Astrocyte of the cerebellum (primary cell): Measurements from ENCODE around the gene GPR55.

Experiments used
- DNase-seq: peaks from one replicate; pipeline ENCODE4 v3.0.0-alpha.2; 2011; ENCODE audit warnings: low read depth
- H3K4me3 ChIP-seq: 2 replicates; pipeline ENCODE4 v1.5.1; 2011; ENCODE audit warnings: mild to moderate bottlenecking, low read depth, low read length, moderate library complexity
- in situ Hi-C: cut with HindIII; loops from 2 replicates; pipeline ENCODE4 v1.10.0; 2017; ENCODE audit warnings: low sequenced_read_pairs
- TF ChIP-seq, protein P1 (sequence below): IDR thresholded peaks from 2 replicates; pipeline ENCODE4 v1.5.1; 2012; ENCODE audit warnings: low read length, low read depth, moderate library complexity, mild to moderate bottlenecking; ENCODE audit errors: missing control alignments

The GPR55 gene

DNA sequence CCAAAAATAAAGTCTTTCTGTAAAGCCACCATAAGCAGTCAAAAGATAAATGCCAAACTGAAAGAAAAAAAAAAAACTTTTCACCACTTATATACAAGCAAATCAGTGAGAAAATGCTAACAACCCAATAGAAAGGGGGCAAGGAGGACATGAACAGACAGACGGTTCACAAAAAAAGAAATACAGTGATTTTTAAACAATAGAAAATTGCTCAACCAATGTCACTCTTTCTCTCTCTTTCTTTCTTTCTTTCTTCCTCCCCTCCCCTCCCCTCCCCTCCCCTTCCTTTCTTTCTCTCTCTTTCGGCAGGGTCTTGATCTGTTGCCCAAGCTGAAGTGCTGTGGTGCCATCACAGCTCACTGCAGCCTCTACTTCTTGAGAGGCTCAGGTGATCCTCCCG, 42.1 kb upstream of the GPR55 start:
- TF ChIP-seq, protein P1, sequence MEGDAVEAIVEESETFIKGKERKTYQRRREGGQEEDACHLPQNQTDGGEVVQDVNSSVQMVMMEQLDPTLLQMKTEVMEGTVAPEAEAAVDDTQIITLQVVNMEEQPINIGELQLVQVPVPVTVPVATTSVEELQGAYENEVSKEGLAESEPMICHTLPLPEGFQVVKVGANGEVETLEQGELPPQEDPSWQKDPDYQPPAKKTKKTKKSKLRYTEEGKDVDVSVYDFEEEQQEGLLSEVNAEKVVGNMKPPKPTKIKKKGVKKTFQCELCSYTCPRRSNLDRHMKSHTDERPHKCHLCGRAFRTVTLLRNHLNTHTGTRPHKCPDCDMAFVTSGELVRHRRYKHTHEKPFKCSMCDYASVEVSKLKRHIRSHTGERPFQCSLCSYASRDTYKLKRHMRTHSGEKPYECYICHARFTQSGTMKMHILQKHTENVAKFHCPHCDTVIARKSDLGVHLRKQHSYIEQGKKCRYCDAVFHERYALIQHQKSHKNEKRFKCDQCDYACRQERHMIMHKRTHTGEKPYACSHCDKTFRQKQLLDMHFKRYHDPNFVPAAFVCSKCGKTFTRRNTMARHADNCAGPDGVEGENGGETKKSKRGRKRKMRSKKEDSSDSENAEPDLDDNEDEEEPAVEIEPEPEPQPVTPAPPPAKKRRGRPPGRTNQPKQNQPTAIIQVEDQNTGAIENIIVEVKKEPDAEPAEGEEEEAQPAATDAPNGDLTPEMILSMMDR = no peak
- in situ Hi-C loops = no loop called here
- H3K4me3 ChIP-seq = no peak overlapping the region
- no peak for DNase-seq

DNA sequence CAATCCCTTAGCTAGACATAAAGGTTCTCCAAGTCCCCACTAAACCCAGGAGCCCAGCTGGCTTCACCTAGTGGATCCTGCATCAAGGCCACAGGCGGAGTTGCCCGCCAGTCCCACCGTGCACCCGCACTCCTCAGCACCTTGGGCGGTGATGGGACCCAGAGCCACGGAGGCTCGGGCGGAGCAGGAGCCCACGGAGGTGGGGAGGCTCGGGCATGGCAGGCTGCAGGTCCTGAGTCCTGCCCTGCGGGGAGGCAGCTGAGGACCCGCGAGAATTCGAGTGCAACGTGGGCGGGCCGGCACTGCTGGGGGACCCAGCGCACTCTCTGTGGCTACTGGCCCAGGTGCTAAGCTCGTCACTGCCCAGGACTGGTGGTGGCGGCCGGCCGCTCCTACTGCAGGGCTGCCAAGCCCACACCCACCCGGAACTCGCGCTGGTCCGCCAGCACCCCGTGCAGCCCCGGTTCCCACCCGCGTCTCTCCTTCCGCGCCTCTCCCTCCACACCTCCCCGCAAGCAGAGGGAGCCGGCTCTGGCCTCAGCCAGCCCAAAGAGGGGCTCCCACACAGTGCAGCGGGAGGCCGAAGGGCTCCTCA, 39.2 kb upstream of the GPR55 start:
- no peak overlapping the region for H3K4me3 ChIP-seq
- DNase-seq = no peak
- TF ChIP-seq, protein P1 = no peak

DNA sequence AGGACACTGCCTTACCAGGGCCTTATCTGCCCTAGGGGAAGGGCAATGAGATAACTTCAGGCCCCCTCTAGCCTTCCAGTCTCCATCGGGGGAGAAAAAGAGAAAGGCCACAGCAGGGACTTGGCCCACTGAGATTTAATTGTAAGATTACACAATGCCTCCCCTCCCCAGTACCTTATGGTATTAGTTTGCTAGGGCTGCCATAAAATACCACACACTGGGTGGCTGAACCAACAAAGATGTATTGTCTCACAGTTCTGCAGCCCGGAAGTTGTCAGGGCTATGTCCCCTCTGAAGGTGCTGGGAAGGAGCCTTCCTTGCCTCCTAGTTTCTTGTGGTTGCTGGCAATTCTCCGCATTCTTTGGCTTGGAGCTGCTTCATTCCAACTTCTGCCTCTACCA, 36.0 kb upstream of the GPR55 start:
- DNase-seq = peak; percentile 77
- H3K4me3 ChIP-seq = no peak overlapping the region
- TF ChIP-seq, protein P1 = no peak
- in situ Hi-C loops = no loop called here

More for the DNA sequence above, 39.2 kb upstream of the GPR55 start:
- in situ Hi-C loops = no loop called here

DNA sequence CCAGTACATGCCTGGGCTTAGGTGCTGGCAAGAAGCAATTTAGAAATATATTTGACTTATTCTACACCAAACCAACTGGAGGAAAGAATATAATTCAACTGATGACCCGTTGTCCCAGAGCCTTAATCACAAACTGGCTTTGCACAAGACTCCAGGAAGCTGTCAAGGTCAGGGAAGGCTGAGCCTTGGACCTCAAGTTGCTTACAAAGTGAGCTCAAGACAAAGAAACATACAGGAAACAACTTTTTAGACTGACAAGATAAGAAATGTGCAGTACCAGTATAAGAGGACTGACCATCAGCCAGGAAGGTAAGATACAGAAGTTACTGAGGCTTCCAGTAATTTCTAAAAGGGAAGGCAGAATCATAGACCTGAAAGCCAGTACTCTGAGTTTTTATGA, 35.0 kb upstream of the GPR55 start:
- no peak for DNase-seq
- in situ Hi-C loops = no loop called here

DNA sequence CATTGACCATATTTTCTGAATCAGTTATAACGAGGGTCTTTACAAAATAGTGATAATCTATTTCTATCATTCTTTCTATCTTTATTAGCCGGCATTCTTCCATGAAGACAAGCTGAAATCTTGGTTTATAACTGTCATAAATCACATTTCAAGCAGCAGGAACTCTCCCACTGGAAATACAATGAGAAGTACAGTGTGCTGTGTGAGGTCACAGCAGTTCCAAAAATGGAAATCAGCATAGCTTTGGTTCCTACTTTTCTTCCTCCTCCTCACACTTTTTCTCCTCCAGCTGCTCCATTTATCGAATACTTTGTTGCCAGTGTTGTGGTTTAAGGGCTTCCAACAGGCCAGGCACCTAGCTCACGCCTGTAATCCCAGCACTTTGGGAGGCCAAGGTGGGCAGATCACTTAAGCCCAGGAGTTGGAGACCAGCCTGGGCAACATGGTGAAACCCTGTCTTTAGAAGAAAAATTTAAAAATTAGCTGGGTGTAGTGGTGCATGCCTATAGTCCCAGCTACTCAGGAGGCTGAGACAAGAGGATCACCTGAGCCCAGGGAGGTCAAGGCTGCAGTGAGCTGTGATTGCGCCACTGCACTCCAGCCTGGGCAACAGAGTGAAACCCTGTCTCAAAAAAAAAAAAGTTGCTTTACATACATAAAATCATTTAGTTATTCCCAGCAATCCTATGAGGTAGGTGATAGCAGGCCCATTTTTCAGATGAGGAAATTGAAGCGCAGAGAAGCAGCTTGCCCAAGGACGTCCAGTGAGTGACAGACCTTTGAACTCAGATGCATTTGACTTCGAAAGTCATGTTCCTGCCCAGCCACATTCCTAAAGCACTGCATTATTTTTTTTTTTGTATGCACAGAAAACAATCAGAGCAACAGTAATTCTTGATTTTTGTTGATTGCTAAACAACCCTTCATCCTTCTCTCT, 34.0 kb upstream of the GPR55 start:
- no peak overlapping the region for H3K4me3 ChIP-seq
- no peak for DNase-seq
- in situ Hi-C loops = no loop called here
- TF ChIP-seq, protein P1 = no peak

More for the DNA sequence above, 35.0 kb upstream of the GPR55 start:
- TF ChIP-seq, protein P1 = no peak
- no peak overlapping the region for H3K4me3 ChIP-seq

DNA sequence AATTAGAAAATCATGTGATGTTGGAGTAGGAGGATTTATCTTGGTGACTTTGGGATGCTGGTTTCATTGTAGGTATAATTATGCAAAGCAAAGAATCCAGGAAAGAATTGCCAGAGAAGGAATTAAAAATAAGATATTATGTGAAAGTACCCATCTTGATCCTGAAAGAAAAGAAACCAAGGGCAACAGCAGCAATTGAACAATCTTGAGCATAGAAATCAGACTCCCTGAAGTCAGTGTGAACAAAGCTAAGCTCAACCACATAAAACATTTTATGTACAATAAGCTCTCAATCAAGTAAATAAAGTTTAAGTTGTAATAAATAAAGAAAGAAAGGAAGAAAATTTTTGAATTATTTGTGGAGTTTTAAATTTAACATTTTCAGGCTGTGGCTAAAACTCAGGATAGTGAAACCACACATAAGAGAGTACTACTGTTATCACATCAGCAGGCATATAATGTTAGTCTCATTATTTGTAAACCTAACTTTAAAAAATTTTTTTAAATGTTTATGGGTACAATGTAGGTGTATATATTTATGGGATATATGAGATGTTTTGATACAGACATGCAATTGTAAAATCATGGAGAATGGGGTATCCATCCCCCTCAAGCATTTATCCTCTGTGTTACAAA, 32.8 kb upstream of the GPR55 start:
- H3K4me3 ChIP-seq = peak overlapping the region; percentile 42
- in situ Hi-C loops = no loop called here
- no peak for DNase-seq
- TF ChIP-seq, protein P1 = no peak
